K562 (cell line): Measurements from ENCODE around the gene GRIK1. TPM values are rescaled to one million over a fixed set of nuclear protein-coding genes. Genes with fewer than 3 reads are reported as not detected.

Experiments
- HDGF ChIP-seq: fragments of 450-650 bp; IDR thresholded peaks from 2 replicates; pipeline ENCODE4 v1.6.1; 2016
- KHSRP ChIP-seq: fragments of 450-650 bp; IDR thresholded peaks from 2 replicates; pipeline ENCODE4 v1.6.1; 2017
- KLF1 ChIP-seq: fragments of 450-650 bp; IDR thresholded peaks from 2 replicates; pipeline ENCODE4 v1.6.1; 2016; ENCODE audit warnings: missing genetic modification characterization, missing compliant biosample characterization
- KLF16 ChIP-seq: IDR thresholded peaks from 2 replicates; pipeline ENCODE4 v1.6.1; 2016; ENCODE audit warnings: antibody characterized with exemption
- MTF1 ChIP-seq: fragments of 250-450 bp; sonication (Bioruptor Pico); IDR thresholded peaks from 2 replicates; pipeline ENCODE4 v1.9.0; 2021; ENCODE audit warnings: moderate library complexity, mild to moderate bottlenecking, inconsistent platforms, borderline replicate concordance
- PHF8 ChIP-seq: fragments of 200-600 bp; sonication (generic); IDR thresholded peaks from 2 replicates; pipeline ENCODE4 v1.6.1; 2012; ENCODE audit warnings: mixed run types, mild to moderate bottlenecking, inconsistent platforms, low read length, moderate library complexity, borderline replicate concordance
- POLR3G ChIP-seq: IDR thresholded peaks from 2 replicates; pipeline ENCODE4 v1.6.1; 2011; ENCODE audit not compliant: insufficient read length, insufficient replicate concordance; ENCODE audit errors: extremely low read depth
- TAF15 ChIP-seq: fragments of 200-400 bp; formaldehyde crosslinking; IDR thresholded peaks from 2 replicates; pipeline ENCODE4 v1.6.1; 2017; ENCODE audit warnings: mild to moderate bottlenecking, low read depth, low read length, moderate library complexity
- ZFP30 ChIP-seq: fragments of 250-450 bp; sonication (Bioruptor Pico); IDR thresholded peaks from 2 replicates; pipeline ENCODE4 v1.8.0; 2022; ENCODE audit warnings: moderate library complexity, mild to moderate bottlenecking, inconsistent platforms, borderline replicate concordance
- ZNF134 ChIP-seq: fragments of 250-450 bp; sonication (Bioruptor Pico); conservative IDR thresholded peaks from 2 replicates; pipeline ENCODE4 v1.4.0; 2020
- ZNF445 ChIP-seq: fragments of 250-450 bp; sonication (Bioruptor Pico); IDR thresholded peaks from 2 replicates; pipeline ENCODE4 v1.4.0; 2020; ENCODE audit warnings: low read depth, mild to moderate bottlenecking, moderate library complexity
- polyA plus RNA-seq, 8 experiments: library from polyadenylated mRNA; depleted of rRNA in 4 of 8; stranded (reverse) in 5 of 8; unstranded in 3 of 8; fragments of >200 nt; fragmentation: Nextera tagmentation in 2 of 8; fragmentation: Illumina TruSeq in 1 of 8; extraction: Ambion mirVana in 2 of 8; extraction: Trizol in 1 of 8; gene quantifications; 2 replicates each; pipeline versions ENCODE4 v1.2.1 to v1.2.3, GENCODE V29; 2011 to 2014; ENCODE audit warnings: inconsistent platforms in 1 of 8, missing spikeins in 1 of 8
- total RNA-seq, 7 experiments: library from RNA; depleted of rRNA in 6 of 7; stranded (reverse); fragments of >200 nt in 6 of 7; fragmentation: Illumina TruSeq in 2 of 7; extraction: Trizol in 2 of 7; gene quantifications; 2 replicates each; pipeline versions ENCODE4 v1.2.1 to v1.2.3, GENCODE V29; 2011 to 2021; ENCODE audit warnings: low replicate concordance in 1 of 7
- TF ChIP-seq, protein P1 (sequence below): fragments of 450-650 bp; IDR thresholded peaks from 2 replicates; pipeline ENCODE4 v1.7.0; 2016; ENCODE audit warnings: borderline replicate concordance
- TF ChIP-seq, protein P2 (sequence below): fragments of 450-650 bp; IDR thresholded peaks from 2 replicates; pipeline ENCODE4 v1.6.1; 2016; ENCODE audit warnings: borderline replicate concordance
- TF ChIP-seq, protein P3 (sequence below): fragments of 250-450 bp; sonication (Bioruptor Pico); IDR thresholded peaks from 2 replicates; pipeline ENCODE4 v1.5.0; 2020; ENCODE audit warnings: mild to moderate bottlenecking
- TF ChIP-seq, protein P4 (sequence below): fragments of 250-450 bp; sonication (Bioruptor Pico); IDR thresholded peaks from 2 replicates; pipeline ENCODE4 v1.9.0; 2021; ENCODE audit warnings: mild to moderate bottlenecking, inconsistent platforms
- TF ChIP-seq, protein P5 (sequence below): sonication (generic); formaldehyde crosslinking; IDR thresholded peaks from 2 replicates; pipeline ENCODE4 v1.8.0; 2022; ENCODE audit warnings: missing genetic modification reagents, mild to moderate bottlenecking, borderline replicate concordance
- TF ChIP-seq, protein P6 (sequence below): fragments of 450-650 bp; formaldehyde crosslinking; IDR thresholded peaks from 2 replicates; pipeline ENCODE4 v1.4.0; 2020; ENCODE audit warnings: mild to moderate bottlenecking, moderate library complexity

GRIK1 gene
- total and polyA plus RNA-seq, 9 of the 15 experiments (the other 6 are each of a cell fraction or from before 2014, with no cell fraction given): 0.17 to 2.8 (median 0.53) TPM

DNA sequence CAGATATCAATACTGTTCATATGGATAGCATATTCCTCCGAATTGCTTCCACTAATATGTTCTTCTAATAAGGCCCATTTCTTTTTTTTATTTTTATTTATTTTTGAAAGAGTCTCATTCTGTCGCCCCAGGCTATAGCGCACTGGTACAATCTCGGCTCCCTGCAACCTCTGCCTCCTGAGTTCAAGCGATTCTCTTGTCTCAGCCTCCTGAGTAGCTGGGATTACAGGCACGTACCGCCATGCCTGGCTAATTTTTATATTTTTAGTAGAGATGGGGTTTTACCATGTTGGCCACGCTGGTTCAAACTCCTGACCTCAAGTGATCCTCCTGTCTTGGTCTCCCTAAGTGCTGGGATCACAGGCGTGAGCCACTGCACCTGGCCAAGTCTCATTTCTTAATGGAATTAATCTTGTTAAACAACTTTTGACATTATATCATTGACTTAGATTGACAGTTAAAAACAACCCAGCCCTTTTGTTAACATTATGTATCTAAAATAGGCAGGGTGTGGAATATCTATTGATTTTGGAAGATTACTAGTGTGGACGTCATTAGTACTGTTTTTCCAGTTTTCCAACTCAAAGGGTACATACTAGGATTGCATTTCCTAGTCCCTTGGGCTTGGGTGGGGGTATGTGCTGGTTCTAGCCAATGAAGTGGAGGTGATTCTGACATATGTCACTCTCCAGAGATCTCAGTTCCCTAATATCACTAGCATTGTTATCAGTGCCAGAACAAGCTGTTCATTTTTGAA lies 281.4 kb downstream of the GRIK1 start (continued):
- TF ChIP-seq, protein P1, sequence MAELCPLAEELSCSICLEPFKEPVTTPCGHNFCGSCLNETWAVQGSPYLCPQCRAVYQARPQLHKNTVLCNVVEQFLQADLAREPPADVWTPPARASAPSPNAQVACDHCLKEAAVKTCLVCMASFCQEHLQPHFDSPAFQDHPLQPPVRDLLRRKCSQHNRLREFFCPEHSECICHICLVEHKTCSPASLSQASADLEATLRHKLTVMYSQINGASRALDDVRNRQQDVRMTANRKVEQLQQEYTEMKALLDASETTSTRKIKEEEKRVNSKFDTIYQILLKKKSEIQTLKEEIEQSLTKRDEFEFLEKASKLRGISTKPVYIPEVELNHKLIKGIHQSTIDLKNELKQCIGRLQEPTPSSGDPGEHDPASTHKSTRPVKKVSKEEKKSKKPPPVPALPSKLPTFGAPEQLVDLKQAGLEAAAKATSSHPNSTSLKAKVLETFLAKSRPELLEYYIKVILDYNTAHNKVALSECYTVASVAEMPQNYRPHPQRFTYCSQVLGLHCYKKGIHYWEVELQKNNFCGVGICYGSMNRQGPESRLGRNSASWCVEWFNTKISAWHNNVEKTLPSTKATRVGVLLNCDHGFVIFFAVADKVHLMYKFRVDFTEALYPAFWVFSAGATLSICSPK: no peak
- TF ChIP-seq KHSRP: no peak
- TF ChIP-seq HDGF: no peak
- TF ChIP-seq, protein P2, sequence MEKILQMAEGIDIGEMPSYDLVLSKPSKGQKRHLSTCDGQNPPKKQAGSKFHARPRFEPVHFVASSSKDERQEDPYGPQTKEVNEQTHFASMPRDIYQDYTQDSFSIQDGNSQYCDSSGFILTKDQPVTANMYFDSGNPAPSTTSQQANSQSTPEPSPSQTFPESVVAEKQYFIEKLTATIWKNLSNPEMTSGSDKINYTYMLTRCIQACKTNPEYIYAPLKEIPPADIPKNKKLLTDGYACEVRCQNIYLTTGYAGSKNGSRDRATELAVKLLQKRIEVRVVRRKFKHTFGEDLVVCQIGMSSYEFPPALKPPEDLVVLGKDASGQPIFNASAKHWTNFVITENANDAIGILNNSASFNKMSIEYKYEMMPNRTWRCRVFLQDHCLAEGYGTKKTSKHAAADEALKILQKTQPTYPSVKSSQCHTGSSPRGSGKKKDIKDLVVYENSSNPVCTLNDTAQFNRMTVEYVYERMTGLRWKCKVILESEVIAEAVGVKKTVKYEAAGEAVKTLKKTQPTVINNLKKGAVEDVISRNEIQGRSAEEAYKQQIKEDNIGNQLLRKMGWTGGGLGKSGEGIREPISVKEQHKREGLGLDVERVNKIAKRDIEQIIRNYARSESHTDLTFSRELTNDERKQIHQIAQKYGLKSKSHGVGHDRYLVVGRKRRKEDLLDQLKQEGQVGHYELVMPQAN: no peak
- TF ChIP-seq MTF1: no peak
- TF ChIP-seq, protein P3, sequence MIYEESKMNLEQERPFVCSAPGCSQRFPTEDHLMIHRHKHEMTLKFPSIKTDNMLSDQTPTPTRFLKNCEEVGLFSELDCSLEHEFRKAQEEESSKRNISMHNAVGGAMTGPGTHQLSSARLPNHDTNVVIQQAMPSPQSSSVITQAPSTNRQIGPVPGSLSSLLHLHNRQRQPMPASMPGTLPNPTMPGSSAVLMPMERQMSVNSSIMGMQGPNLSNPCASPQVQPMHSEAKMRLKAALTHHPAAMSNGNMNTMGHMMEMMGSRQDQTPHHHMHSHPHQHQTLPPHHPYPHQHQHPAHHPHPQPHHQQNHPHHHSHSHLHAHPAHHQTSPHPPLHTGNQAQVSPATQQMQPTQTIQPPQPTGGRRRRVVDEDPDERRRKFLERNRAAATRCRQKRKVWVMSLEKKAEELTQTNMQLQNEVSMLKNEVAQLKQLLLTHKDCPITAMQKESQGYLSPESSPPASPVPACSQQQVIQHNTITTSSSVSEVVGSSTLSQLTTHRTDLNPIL (CRISPR knock-in tag): no peak
- TF ChIP-seq POLR3G: no peak
- TF ChIP-seq, protein P4, sequence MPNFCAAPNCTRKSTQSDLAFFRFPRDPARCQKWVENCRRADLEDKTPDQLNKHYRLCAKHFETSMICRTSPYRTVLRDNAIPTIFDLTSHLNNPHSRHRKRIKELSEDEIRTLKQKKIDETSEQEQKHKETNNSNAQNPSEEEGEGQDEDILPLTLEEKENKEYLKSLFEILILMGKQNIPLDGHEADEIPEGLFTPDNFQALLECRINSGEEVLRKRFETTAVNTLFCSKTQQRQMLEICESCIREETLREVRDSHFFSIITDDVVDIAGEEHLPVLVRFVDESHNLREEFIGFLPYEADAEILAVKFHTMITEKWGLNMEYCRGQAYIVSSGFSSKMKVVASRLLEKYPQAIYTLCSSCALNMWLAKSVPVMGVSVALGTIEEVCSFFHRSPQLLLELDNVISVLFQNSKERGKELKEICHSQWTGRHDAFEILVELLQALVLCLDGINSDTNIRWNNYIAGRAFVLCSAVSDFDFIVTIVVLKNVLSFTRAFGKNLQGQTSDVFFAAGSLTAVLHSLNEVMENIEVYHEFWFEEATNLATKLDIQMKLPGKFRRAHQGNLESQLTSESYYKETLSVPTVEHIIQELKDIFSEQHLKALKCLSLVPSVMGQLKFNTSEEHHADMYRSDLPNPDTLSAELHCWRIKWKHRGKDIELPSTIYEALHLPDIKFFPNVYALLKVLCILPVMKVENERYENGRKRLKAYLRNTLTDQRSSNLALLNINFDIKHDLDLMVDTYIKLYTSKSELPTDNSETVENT (CRISPR knock-in tag): no peak
- no peak for TF ChIP-seq ZFP30 (CRISPR knock-in tag)
- TF ChIP-seq KLF16: no peak
- TF ChIP-seq KLF1 (tag): no peak
- TF ChIP-seq ZNF134 (CRISPR knock-in tag): 0 out of 2 replicates have a peak, but pooled peaks have one; percentile 28
- TF ChIP-seq, protein P5, sequence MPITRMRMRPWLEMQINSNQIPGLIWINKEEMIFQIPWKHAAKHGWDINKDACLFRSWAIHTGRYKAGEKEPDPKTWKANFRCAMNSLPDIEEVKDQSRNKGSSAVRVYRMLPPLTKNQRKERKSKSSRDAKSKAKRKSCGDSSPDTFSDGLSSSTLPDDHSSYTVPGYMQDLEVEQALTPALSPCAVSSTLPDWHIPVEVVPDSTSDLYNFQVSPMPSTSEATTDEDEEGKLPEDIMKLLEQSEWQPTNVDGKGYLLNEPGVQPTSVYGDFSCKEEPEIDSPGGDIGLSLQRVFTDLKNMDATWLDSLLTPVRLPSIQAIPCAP (CRISPR knock-in tag): no peak
- no peak for TF ChIP-seq ZNF445 (CRISPR knock-in tag)
- TF ChIP-seq PHF8: no peak
- TF ChIP-seq, protein P6, sequence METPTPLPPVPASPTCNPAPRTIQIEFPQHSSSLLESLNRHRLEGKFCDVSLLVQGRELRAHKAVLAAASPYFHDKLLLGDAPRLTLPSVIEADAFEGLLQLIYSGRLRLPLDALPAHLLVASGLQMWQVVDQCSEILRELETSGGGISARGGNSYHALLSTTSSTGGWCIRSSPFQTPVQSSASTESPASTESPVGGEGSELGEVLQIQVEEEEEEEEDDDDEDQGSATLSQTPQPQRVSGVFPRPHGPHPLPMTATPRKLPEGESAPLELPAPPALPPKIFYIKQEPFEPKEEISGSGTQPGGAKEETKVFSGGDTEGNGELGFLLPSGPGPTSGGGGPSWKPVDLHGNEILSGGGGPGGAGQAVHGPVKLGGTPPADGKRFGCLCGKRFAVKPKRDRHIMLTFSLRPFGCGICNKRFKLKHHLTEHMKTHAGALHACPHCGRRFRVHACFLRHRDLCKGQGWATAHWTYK (CRISPR knock-in tag): no peak
- TF ChIP-seq TAF15: no peak
